H1 (cell line): Measurements from ENCODE around the gene KCNK13. TPM values are rescaled to one million over a fixed set of nuclear protein-coding genes. Genes with fewer than 3 reads are reported as not detected.

Experiments used
- ATF3 ChIP-seq: IDR thresholded peaks from 2 replicates; pipeline ENCODE4 v1.6.1; 2011; ENCODE audit warnings: low read depth, mild to moderate bottlenecking, low read length; ENCODE audit not compliant: insufficient read depth
- BACH1 ChIP-seq: IDR thresholded peaks from 2 replicates; pipeline ENCODE4 v1.6.1; 2012; ENCODE audit warnings: low read length, improper control_type of control experiment
- CEBPB ChIP-seq: IDR thresholded peaks from 2 replicates; pipeline ENCODE4 v1.6.1; 2012; ENCODE audit warnings: low read depth, low read length
- CTBP2 ChIP-seq: IDR thresholded peaks from 2 replicates; pipeline ENCODE4 v1.7.0; 2011; ENCODE audit warnings: borderline replicate concordance, mild to moderate bottlenecking, moderate library complexity, mixed read lengths, low read length; ENCODE audit not compliant: insufficient read depth, insufficient read length
- EP300 ChIP-seq, 2 experiments: IDR thresholded peaks; 1 replicate in 1 of 2; 2 replicates in 1 of 2; pipeline ENCODE4 v1.6.1; 2011 to 2012; ENCODE audit warnings: low read depth in 2 of 2, low read length in 2 of 2, mild to moderate bottlenecking in 2 of 2, borderline replicate concordance in 1 of 2, inconsistent platforms in 1 of 2, moderate library complexity in 1 of 2
- EZH2 ChIP-seq: fragments of 200-600 bp; sonication (generic); IDR thresholded peaks from 2 replicates; pipeline ENCODE4 v1.7.1; 2012; ENCODE audit warnings: low read depth, mild to moderate bottlenecking, moderate library complexity, low read length, inconsistent platforms; ENCODE audit not compliant: severe bottlenecking
- FOSL1 ChIP-seq: IDR thresholded peaks from 2 replicates; pipeline ENCODE4 v1.6.1; 2011; ENCODE audit warnings: mild to moderate bottlenecking, low read depth, low read length, moderate library complexity; ENCODE audit not compliant: insufficient read depth
- GABPA ChIP-seq: IDR thresholded peaks from 2 replicates; pipeline ENCODE4 v1.6.1; 2011; ENCODE audit warnings: mild to moderate bottlenecking, low read length, moderate library complexity, borderline replicate concordance; ENCODE audit not compliant: insufficient read depth
- JUND ChIP-seq: IDR thresholded peaks from 2 replicates; pipeline ENCODE4 v1.6.1; 2011; ENCODE audit warnings: mild to moderate bottlenecking, improper control_type of control experiment, low read length
- KDM4A ChIP-seq: IDR thresholded peaks from one replicate; pipeline ENCODE4 v1.7.1; 2012; ENCODE audit warnings: low read depth, mild to moderate bottlenecking, moderate library complexity, low read length, inconsistent platforms; ENCODE audit not compliant: severe bottlenecking
- KDM5A ChIP-seq: fragments of 200-600 bp; IDR thresholded peaks from 2 replicates; pipeline ENCODE4 v1.7.1; 2012; ENCODE audit warnings: mild to moderate bottlenecking, low read length, inconsistent platforms, mixed read lengths
- PHF8 ChIP-seq: fragments of 200-600 bp; sonication (generic); conservative IDR thresholded peaks from 2 replicates; pipeline ENCODE4 v1.7.1; 2012; ENCODE audit warnings: low read depth, mild to moderate bottlenecking, inconsistent platforms, low read length, moderate library complexity
- POU5F1 ChIP-seq: IDR thresholded peaks from 2 replicates; pipeline ENCODE4 v1.6.1; 2011; ENCODE audit warnings: low read depth, mild to moderate bottlenecking, low read length, moderate library complexity
- RXRA ChIP-seq: IDR thresholded peaks from 2 replicates; pipeline ENCODE4 v1.6.1; 2011; ENCODE audit warnings: low read depth, mild to moderate bottlenecking, low read length, moderate library complexity; ENCODE audit not compliant: insufficient read depth
- TCF12 ChIP-seq: IDR thresholded peaks from 2 replicates; pipeline ENCODE4 v1.6.1; 2011; ENCODE audit warnings: low read depth, mild to moderate bottlenecking, low read length
- YY1 ChIP-seq: IDR thresholded peaks from 2 replicates; pipeline ENCODE4 v1.6.1; 2011; ENCODE audit warnings: low read depth, mild to moderate bottlenecking, low read length
- ZNF274 ChIP-seq: IDR thresholded peaks from 2 replicates; pipeline ENCODE4 v1.7.0; 2012; ENCODE audit warnings: low read length, borderline replicate concordance; ENCODE audit errors: extremely low read depth
- polyA plus RNA-seq, 7 experiments: library from polyadenylated mRNA; depleted of rRNA in 3 of 7; stranded (reverse) in 5 of 7; unstranded in 2 of 7; fragments of >200 nt in 5 of 7; fragments of 200-250 nt in 2 of 7; gene quantifications; 1 replicate in 5 of 7; 2 replicates in 1 of 7; 4 replicates in 1 of 7; pipeline versions ENCODE4 v1.2.1 to v1.2.3, GENCODE V29; 2011 to 2013; ENCODE audit warnings: missing spikeins in 2 of 7, mixed read lengths in 2 of 7
- total RNA-seq: library from RNA; stranded (reverse); fragmentation: NEBNext Ultra II Directional; extraction: Animal tissue kit (Norgen Biotek cat#: 25700); gene quantifications from 2 replicates; pipeline ENCODE4 v1.2.1, GENCODE V29; 2021
- TF ChIP-seq, protein P1 (sequence below): IDR thresholded peaks from 2 replicates; pipeline ENCODE4 v1.6.1; 2012; ENCODE audit warnings: inconsistent platforms
- TF ChIP-seq, protein P2 (sequence below): IDR thresholded peaks from 2 replicates; pipeline ENCODE4 v1.6.1; 2012; ENCODE audit warnings: low read length, inconsistent platforms

The KCNK13 gene
- total and polyA plus RNA-seq, 2 of the 8 experiments (the other 6 are each of a cell fraction or from before 2014, with no cell fraction given): 0.39 to 0.48 TPM

DNA sequence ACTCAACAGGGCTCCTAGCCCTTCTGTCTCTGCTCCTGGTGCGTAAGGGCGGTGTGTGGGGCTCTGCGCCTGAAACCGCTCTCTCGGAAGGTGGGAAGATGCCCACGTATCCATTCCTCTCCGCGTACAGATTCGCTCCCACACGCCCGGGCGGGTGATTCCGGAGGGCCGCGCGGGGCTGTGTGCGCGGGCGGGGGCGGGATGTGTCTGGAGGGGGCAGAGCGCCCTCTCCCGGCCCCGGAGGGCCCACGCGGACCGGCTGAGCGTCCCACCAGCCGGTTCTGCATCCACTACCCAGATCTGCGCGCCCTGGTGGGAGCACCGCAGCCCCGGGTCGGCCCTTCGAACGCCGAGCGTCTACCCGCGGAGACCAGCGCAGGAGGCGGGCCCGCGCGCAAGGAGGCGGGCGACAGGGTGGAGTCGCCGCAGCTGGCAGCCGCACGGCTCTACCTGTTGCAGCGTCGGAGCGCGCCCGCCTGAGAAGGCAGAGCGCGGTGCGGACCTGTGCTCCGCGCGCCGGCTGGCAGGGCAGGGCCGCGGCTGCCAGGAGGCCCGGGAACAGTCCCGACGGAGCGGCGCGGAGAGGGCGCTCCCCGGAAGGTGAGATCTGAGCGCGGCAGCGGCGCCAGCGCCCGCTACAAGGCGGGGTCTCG is 1.4 kb upstream of the KCNK13 start (continued):
- TF ChIP-seq, protein P1, sequence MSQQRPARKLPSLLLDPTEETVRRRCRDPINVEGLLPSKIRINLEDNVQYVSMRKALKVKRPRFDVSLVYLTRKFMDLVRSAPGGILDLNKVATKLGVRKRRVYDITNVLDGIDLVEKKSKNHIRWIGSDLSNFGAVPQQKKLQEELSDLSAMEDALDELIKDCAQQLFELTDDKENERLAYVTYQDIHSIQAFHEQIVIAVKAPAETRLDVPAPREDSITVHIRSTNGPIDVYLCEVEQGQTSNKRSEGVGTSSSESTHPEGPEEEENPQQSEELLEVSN: no peak
- TF ChIP-seq EZH2 (peak; percentile 71), CTBP2 (no peak), ZNF274 (no peak), CEBPB (no peak), PHF8 (no peak), KDM4A (peak; percentile 77), ATF3 (no peak), POU5F1 (no peak), EP300 (IDR thresholded peaks at IDR 0.05; ENCODE audit: borderline replicate concordance in 1 of 2, low read depth in 2 of 2, low read length in 2 of 2) (no peak), FOSL1 (no peak), JUND (no peak), KDM5A (no peak), GABPA (0 out of 2 replicates have a peak, but pooled peaks have one; percentile 35), YY1 (peak; percentile 44; the same call in 1 of the 2 replicates), TCF12 (no peak), BACH1 (peak; percentile 45), RXRA (no peak)
- TF ChIP-seq, protein P2, sequence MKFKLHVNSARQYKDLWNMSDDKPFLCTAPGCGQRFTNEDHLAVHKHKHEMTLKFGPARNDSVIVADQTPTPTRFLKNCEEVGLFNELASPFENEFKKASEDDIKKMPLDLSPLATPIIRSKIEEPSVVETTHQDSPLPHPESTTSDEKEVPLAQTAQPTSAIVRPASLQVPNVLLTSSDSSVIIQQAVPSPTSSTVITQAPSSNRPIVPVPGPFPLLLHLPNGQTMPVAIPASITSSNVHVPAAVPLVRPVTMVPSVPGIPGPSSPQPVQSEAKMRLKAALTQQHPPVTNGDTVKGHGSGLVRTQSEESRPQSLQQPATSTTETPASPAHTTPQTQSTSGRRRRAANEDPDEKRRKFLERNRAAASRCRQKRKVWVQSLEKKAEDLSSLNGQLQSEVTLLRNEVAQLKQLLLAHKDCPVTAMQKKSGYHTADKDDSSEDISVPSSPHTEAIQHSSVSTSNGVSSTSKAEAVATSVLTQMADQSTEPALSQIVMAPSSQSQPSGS: no peak
